Endothelial cell of umbilical vein (primary cell): ENCODE data around the gene RING1. TPM values are rescaled to one million over a fixed set of nuclear protein-coding genes. Genes with fewer than 3 reads are reported as not detected.

Experiments
- BruUV-seq: library from RNA; stranded (reverse); fragments of 400-500 nt; replicated peaks from 2 replicates; lab custom pipeline; 2021; lab: Mats Ljungman, UMichigan
- CTCF ChIA-PET: fragments of 300-600, 350-600 bp; sonication (Branson Sonifier 250); formaldehyde crosslinking; loops from one replicate; lab custom pipeline; 2021; ENCODE audit warnings: antibody characterized with exemption, inconsistent platforms; lab: Charles Lee
- POLR2A ChIA-PET: fragments of 300-600, 350-600 bp; sonication (Branson Sonifier 250); formaldehyde crosslinking; loops from one replicate; lab custom pipeline; 2021; ENCODE audit warnings: antibody characterized with exemption, inconsistent platforms; lab: Charles Lee
- DNase-seq: peaks from one replicate; pipeline ENCODE4 v3.0.0-alpha.2; 2011; ENCODE audit warnings: low read depth, low spot score
- FAIRE-seq: peaks from 2 replicates; lab custom pipeline; 2011; peaks lifted over from hg19 to GRCh38; lab: Jason Lieb, UNC
- H2AFZ ChIP-seq: 2 replicates; pipeline ENCODE4 v1.6.0; 2012; ENCODE audit warnings: low read depth, low read length, control low read depth, inconsistent platforms
- H3K27ac ChIP-seq: 2 replicates; pipeline ENCODE4 v1.5.1; 2011; ENCODE audit warnings: low read depth, mild to moderate bottlenecking, control low read depth, low read length, moderate library complexity; ENCODE audit not compliant: insufficient read depth
- H3K27me3 ChIP-seq, 2 experiments: 2 replicates each; pipeline versions ENCODE4 v1.6.0 to v1.6.1; 2011; ENCODE audit warnings: low read length in 2 of 2, mixed read lengths in 1 of 2; ENCODE audit not compliant: control insufficient read depth in 2 of 2, insufficient read depth in 2 of 2
- H3K36me3 ChIP-seq, 2 experiments: 2 replicates in 1 of 2; 3 replicates in 1 of 2; pipeline ENCODE4 v1.5.1; 2011; ENCODE audit warnings: low read length in 2 of 2, mild to moderate bottlenecking in 1 of 2, moderate library complexity in 1 of 2; ENCODE audit not compliant: control insufficient read depth in 2 of 2, insufficient read depth in 2 of 2; ENCODE audit errors: extremely low read depth in 1 of 2
- H3K4me1 ChIP-seq: 3 replicates; pipeline ENCODE4 v1.5.1; 2011; ENCODE audit warnings: mild to moderate bottlenecking, low read length; ENCODE audit not compliant: control insufficient read depth, insufficient read depth; ENCODE audit errors: extremely low read depth
- H3K4me2 ChIP-seq: 2 replicates; pipeline ENCODE4 v1.6.1; 2011; ENCODE audit warnings: low read length, control low read depth, mixed read lengths; ENCODE audit not compliant: insufficient read depth
- H3K4me3 ChIP-seq, 3 experiments: fragments of 200-600 bp in 1 of 3; sonication (generic), shearing (Covaris generic) in 1 of 3; replicated peaks in 1 of 3; 2 replicates each; pipeline ENCODE4 v1.5.1; 2011 to 2016; ENCODE audit warnings: control low read depth in 3 of 3, low read length in 3 of 3, mild to moderate bottlenecking in 2 of 3, inconsistent platforms in 1 of 3, low read depth in 1 of 3, moderate library complexity in 1 of 3; ENCODE audit not compliant: insufficient read depth in 1 of 3
- H3K79me2 ChIP-seq: 2 replicates; pipeline ENCODE4 v1.6.0; 2012; ENCODE audit warnings: low read length, inconsistent platforms; ENCODE audit not compliant: control insufficient read depth, insufficient read depth
- H3K9ac ChIP-seq: replicated peaks from 2 replicates; pipeline ENCODE3; 2011; ENCODE audit warnings: low read length, control low read depth; ENCODE audit not compliant: insufficient read depth; ENCODE audit errors: extremely low read depth
- H3K9me1 ChIP-seq: replicated peaks from 3 replicates; pipeline ENCODE4 v1.6.0; 2011; ENCODE audit warnings: mild to moderate bottlenecking, low read length; ENCODE audit not compliant: control insufficient read depth, insufficient read depth; ENCODE audit errors: extremely low read depth
- H3K9me3 ChIP-seq: replicated peaks from 2 replicates; pipeline ENCODE4 v1.5.1; 2012; ENCODE audit warnings: low read length, inconsistent platforms; ENCODE audit not compliant: control insufficient read depth, insufficient read depth
- H4K20me1 ChIP-seq: replicated peaks from 2 replicates; pipeline ENCODE3; 2011; ENCODE audit warnings: mild to moderate bottlenecking, low read length; ENCODE audit not compliant: control insufficient read depth, insufficient read depth; ENCODE audit errors: extremely low read depth
- EZH2 ChIP-seq: IDR thresholded peaks from 2 replicates; pipeline ENCODE4 v1.6.1; 2012; ENCODE audit warnings: borderline replicate concordance, low read depth, mild to moderate bottlenecking, moderate library complexity, low read length, inconsistent platforms; ENCODE audit not compliant: severe bottlenecking
- FOS ChIP-seq: IDR thresholded peaks from 2 replicates; pipeline ENCODE4 v1.6.1; 2011; ENCODE audit warnings: mild to moderate bottlenecking, low read length, moderate library complexity, borderline replicate concordance; ENCODE audit not compliant: insufficient read depth
- GATA2 ChIP-seq: IDR thresholded peaks from 2 replicates; pipeline ENCODE4 v1.7.0; 2011; ENCODE audit warnings: low read depth, mild to moderate bottlenecking, moderate library complexity, mixed read lengths, low read length; ENCODE audit not compliant: insufficient read length, insufficient read depth
- JUN ChIP-seq: IDR thresholded peaks from 2 replicates; pipeline ENCODE4 v1.6.1; 2011; ENCODE audit warnings: borderline replicate concordance, low read depth; ENCODE audit not compliant: insufficient read length, insufficient read depth
- MAX ChIP-seq: IDR thresholded peaks from 2 replicates; pipeline ENCODE4 v1.6.1; 2011; ENCODE audit not compliant: insufficient read depth, insufficient read length
- MYC ChIP-seq: IDR thresholded peaks from one replicate; pipeline ENCODE4 v1.6.1; 2011; ENCODE audit warnings: mild to moderate bottlenecking, low read depth, low read length
- POLR2A ChIP-seq: IDR thresholded peaks from 2 replicates; pipeline ENCODE4 v1.6.1; 2012; ENCODE audit warnings: low read depth, mild to moderate bottlenecking, control low read depth, low read length
- POLR2AphosphoS5 ChIP-seq: IDR thresholded peaks from 2 replicates; pipeline ENCODE4 v1.6.1; 2012; ENCODE audit warnings: low read depth, mild to moderate bottlenecking, control low read depth, low read length, moderate library complexity; ENCODE audit not compliant: insufficient read depth
- dilution Hi-C: fragments of 300-500 bp; cut with MboI; formaldehyde crosslinking; loops from one replicate; pipeline ENCODE4 v1.15.0; 2019; ENCODE audit warnings: low sequenced_read_pairs; ENCODE audit not compliant: extremely low pct_ligation_motif_present
- intact Hi-C: fragments of 100-400 bp; cut with micrococcal nuclease; formaldehyde crosslinking; loops from one replicate; pipeline ENCODE4 v1.10.0; 2022
- polyA plus RNA-seq, 4 experiments: library from polyadenylated mRNA; depleted of rRNA in 3 of 4; stranded (reverse) in 3 of 4; unstranded in 1 of 4; fragments of >200 nt; gene quantifications; 2 replicates each; pipeline versions ENCODE4 v1.2.1 to v1.2.3, GENCODE V29; 2011 to 2012; ENCODE audit warnings: missing spikeins in 1 of 4
- total RNA-seq: library from RNA; stranded (reverse); gene quantifications from 2 replicates; pipeline ENCODE4 v1.2.3, GENCODE V29; 2021
- TF ChIP-seq, protein P1 (sequence below), 2 donors: IDR thresholded peaks; 1 replicate in 1 of 2; 2 replicates in 1 of 2; pipeline ENCODE4 v1.5.1; 2011; ENCODE audit warnings: low read length in 2 of 2, mild to moderate bottlenecking in 2 of 2, moderate library complexity in 2 of 2, control low read depth in 1 of 2, inconsistent platforms in 1 of 2, low read depth in 1 of 2; ENCODE audit not compliant: insufficient read depth in 1 of 2; ENCODE audit errors: extremely low read depth in 1 of 2

RING1 gene
- total and polyA plus RNA-seq, 2 donors (not counting 3 experiments of a cell fraction or from before 2014, with no cell fraction given), result 26.8 to 27.9 TPM

DNA sequence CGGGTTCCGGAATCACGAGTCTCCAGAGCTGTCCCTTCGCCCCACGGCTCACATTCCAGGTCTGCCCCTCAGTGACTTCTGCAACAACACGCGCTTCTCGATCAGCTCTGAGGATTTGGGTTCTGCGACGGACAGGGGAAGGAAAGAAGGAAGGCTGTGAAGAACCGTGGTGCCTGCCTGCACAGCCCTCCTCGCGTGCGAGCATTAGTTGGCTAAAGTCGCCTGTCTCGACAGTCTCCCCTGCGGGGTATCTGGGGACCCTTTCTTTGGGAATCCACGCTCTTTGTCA is 40.3 kb downstream of the RING1 start:
- H3K4me1 ChIP-seq, result peaks cover 23% of the 10 kb centered on the region
- H3K27ac ChIP-seq, result peak overlapping the region; percentile 64
- TF ChIP-seq FOS (no peak), POLR2A (no peak), EZH2 (no peak), GATA2 (no peak), JUN (no peak), MAX (no peak), POLR2AphosphoS5 (no peak), MYC (no peak)
- TF ChIP-seq, protein P1, sequence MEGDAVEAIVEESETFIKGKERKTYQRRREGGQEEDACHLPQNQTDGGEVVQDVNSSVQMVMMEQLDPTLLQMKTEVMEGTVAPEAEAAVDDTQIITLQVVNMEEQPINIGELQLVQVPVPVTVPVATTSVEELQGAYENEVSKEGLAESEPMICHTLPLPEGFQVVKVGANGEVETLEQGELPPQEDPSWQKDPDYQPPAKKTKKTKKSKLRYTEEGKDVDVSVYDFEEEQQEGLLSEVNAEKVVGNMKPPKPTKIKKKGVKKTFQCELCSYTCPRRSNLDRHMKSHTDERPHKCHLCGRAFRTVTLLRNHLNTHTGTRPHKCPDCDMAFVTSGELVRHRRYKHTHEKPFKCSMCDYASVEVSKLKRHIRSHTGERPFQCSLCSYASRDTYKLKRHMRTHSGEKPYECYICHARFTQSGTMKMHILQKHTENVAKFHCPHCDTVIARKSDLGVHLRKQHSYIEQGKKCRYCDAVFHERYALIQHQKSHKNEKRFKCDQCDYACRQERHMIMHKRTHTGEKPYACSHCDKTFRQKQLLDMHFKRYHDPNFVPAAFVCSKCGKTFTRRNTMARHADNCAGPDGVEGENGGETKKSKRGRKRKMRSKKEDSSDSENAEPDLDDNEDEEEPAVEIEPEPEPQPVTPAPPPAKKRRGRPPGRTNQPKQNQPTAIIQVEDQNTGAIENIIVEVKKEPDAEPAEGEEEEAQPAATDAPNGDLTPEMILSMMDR (IDR thresholded peaks at IDR 0.05; ENCODE audit: extremely low read depth in 1 of 2, insufficient read depth in 1 of 2, low read depth in 1 of 2, low read length in 2 of 2), result no peak
- intact Hi-C loops, result loop anchor here (1.0 to 10.0 kb wide), 5 partner anchors 40 to 364 kb away; partner anchors contain the start of gene RING1
- DNase-seq (no peak), FAIRE-seq (no peak)
- BruUV-seq, result TSS peak; percentile 16
- H3K9me3 ChIP-seq, result no peaks in the 10 kb centered on the region
- dilution Hi-C loops, result no loop called here
- peak overlapping the region; percentile 57 for H3K9ac ChIP-seq
- H3K4me3 ChIP-seq, result peak overlapping the region; percentile 13 to 51 (median 33)
- no peaks in the 10 kb centered on the region for H4K20me1 ChIP-seq
- H3K27me3 ChIP-seq, result peaks cover 0 to 2% of the 10 kb centered on the region in 2 experiments
- ChIA-PET POLR2A (interaction anchor here (1.9 to 2.7 kb wide), 3 partner anchors 23 to 277 kb away, joined by 4 to 12 read pairs (median 10); partner anchors contain the start of genes RING1, RPS18 and VPS52), CTCF (interaction anchor here (0.7 to 4.5 kb wide), 46 partner anchors 12 to 1751 kb away, joined by 3 to 99 read pairs (median 6); partner anchors contain the start of genes HLA-DPA1, HSD17B8, RGL2 and RING1)
- H3K79me2 ChIP-seq, result no peaks in the 10 kb centered on the region
- peak overlapping the region; percentile 81 for H2AFZ ChIP-seq
- H3K9me1 ChIP-seq, result no peaks in the 10 kb centered on the region
- H3K36me3 ChIP-seq, result peaks cover 0 to 2% of the 10 kb centered on the region in 2 experiments
- peak overlapping the region; percentile 91 for H3K4me2 ChIP-seq
